EL (cell line): ENCODE measurements around the gene CACNA1D.

Experiments used
- DNase-seq: peaks from one replicate; pipeline ENCODE4 v3.0.0-alpha.2; 2016

Gene CACNA1D

DNA sequence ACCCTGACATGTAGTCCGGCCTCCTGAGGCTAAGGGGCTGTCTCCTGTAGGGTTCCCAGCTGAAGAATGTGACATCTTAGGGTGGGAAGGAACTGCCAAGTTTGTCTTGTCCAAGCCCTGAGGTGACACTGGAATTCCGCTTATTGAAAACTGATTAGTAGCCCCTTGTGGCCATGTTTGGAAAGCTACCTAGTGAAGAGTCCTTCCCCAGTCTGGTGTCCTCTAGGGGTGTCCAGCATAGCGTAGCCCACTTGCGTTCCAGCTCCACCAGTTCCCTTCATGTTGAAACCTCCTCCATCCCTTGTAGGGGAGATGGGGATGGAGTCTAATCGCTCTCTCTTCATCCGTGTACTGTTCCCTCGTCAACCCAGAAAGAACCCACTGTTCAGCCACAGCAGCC is 272.3 kb downstream of the CACNA1D start:
- DNase-seq: no peak

DNA sequence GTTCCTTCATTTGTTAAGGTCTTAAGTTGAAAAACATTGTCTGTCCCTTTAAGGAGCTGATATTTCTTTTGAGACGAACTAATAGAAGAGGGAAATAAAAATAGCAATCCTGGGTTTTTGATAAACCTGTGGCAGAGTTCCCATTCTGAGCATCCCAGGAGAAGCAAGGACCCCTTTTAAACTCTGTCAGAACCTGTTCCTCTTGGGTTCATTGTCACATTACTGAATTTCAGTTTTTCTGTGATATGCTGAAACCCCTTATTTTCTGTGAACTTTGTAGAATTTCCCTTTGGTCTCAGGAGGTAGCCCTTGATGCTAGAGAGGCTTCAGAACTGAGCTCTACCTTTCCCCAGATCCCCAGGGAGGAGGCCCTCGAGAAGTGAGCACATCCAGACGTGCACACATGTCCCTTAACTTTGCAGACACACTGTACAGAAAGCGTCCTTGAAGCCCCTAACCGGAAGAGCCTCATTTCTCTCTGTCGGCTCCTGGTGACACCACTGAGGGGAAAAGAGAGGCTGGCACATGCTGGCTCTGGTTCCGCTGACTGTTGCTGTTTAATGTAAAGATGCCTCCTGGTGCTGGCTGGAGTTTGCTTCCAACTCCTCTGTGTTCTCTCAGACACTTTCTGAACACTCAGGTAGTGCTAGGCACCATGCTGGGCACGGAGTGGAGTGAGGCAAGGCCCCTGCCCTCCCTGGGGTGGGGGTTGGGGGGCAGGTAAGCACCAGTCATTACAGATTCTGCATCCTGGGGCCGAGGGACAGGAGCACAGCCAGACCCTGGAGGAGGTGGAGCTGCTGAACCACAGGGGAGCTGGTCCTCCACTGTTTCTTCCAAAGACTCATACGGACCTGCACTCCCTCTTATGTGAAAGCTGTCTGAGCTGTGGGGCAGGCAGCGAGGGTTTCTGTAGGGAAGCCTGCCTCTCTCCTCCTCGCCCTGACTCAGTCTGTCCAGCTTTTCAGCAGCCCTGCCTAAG is 274.4 kb downstream of the CACNA1D start:
- DNase-seq: no peak

DNA sequence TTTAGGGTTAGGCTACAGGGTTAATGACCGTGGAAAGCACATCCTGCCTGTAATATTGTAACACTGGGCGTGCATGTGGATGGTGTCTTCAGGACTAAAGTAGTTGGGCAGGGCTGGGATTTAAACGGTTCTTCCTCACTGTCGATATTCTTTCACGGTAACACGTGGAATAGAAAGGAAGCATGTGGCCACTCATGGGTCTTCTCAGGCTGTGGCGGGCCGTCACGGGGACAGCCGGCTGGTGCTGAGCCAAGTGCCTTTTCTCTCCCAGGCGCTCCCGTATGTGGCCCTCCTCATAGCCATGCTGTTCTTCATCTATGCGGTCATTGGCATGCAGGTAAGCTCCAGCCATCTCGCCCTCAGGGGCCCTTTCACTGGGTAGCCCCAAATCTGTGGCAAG is 278.2 kb downstream of the CACNA1D start:
- DNase-seq: no peak

DNA sequence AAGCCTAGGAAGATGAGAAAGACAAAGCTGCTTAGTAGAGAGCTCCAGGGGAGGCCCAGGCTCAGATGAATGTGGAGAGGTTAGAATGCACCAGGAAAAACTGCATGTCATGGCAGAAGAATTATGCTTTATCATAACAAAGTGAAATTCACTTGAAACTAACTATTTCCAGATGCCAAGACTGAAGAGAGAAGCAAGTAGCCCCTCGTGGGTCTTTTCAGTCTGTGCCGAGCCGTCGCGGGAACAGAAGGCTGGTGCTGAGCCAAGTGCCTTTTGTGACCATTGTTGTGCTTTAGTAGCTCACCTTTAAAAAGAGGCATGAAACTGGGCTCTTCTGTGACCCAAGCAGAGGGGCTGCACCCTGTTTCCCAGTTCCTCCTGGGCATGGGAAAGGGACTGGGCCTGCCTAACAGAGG is 278.6 kb downstream of the CACNA1D start:
- peak; percentile 30 for DNase-seq

DNA sequence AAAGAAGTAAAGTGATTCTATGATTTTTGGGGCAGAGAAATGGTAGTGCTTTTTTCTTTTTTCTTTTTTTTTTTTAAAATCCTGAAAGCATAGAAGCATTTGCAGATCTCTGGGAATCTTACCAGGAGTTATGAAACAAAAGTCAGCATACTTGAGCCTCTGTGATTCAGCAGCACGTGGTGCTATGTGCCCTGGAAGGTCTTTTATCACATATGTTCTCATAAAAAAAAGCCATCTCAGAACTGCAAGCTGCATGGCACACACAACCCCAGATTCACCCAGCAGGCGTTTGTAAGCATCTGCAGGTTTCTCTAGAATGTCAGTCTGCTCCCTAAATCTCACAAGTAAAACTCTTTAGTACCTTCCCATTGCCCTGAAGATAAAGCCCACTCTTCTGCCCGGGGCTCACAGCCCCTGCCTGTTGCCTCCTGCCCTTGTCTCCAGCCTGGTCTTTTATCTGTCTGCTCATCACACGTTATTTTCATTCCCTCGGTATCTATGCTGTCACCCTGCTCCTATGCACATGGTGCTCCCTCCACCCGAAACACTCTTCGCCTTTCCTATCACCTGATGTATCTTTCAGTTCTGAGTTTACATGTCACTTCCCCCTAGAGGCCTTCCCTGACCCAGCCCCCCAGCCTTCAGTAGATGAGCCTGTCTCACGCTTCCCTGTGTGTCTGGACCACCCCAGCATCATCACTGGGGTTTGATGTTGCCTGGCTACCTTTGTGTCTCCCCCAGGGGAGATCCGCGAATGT is 279.4 kb downstream of the CACNA1D start:
- DNase-seq: peak; percentile 67

DNA sequence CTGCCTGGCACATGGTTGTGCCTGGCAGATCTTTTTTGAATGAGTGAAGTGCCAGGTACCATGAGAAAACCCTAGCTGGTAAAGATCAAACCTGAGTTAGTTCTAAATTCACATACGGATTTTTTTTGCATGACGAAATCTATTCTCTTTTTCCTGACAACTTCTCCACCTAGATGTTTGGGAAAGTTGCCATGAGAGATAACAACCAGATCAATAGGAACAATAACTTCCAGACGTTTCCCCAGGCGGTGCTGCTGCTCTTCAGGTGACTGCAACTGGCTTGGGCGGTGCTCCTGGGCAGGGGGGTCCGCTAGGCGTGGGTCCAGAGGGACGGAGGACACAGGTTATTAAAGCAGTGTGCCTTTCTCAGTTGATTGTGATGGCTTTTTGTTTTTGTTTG is 280.0 kb downstream of the CACNA1D start:
- no peak for DNase-seq

DNA sequence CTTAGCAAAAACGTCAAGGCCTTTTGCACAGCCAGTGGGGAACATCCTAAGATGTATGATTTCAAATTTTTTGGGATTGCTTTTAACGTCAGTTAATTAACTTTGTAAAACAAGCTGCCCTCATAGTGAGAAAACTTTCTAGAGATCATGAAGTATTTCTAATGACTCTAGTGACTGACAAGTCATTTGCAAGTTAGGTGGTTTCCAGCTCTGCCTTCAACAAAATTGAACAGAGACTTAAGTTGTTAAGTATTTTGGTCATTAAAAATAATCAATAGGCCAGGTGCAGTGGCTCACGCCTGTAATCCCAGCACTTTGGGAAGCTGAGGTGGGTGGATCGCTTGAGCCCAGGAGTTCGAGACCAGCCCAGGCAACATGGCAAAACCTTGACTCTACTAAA is 280.6 kb downstream of the CACNA1D start:
- DNase-seq: no peak

DNA sequence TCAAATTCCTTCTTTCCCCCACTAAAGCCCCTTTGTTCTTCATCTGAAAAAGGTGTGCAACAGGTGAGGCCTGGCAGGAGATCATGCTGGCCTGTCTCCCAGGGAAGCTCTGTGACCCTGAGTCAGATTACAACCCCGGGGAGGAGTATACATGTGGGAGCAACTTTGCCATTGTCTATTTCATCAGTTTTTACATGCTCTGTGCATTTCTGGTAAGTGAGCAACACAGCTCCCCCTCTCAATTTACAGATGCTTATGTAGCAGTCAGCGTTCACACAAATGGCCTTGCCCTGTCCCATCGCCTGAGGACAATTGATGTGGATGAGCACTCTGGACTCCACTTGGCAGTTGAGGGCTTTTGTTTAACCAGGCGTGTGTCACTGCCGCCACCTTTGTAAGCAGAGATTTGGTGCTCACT is 281.4 kb downstream of the CACNA1D start:
- DNase-seq: peak; percentile 4

DNA sequence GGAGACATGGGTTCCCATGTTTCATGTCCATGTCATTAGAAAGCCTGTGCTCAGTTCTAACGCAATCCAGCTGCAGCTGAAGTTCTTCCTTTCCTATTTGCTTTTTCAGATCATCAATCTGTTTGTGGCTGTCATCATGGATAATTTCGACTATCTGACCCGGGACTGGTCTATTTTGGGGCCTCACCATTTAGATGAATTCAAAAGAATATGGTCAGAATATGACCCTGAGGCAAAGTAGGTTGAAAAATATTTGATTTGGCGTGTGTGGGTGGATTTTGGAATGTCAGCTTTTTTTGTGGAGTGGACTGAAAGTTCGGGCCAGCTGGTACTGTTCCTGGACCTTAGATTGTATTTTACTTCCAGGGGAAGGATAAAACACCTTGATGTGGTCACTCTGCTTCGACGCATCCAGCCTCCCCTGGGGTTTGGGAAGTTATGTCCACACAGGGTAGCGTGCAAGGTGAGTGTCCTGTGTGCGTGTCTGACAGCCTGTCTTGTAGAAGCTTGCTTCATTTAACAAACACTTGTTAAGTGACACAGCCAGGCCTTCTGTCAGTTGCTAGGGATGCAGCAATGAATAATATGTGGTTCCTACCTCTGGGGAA is 282.2 kb downstream of the CACNA1D start:
- peak; percentile 37 for DNase-seq

DNA sequence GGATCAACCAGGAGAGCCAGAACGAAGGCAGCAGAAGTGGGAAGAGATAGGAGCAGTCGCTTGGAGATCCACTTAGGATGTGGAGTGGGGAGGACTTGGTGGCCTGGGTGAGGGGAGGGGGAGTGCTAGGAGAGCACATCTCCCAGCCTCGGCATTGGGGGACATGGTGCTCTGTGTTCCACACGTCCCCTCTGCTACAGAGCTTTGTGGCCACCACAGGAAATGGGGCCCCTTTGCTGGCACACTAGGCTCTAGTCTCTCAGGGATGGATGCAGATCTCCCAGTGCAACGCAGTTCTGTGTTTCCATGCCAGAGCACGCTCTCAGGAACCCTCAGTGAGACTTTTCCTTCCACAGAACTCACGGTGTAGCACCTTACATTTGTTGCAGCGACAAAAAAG is 283.1 kb downstream of the CACNA1D start:
- no peak for DNase-seq

DNA sequence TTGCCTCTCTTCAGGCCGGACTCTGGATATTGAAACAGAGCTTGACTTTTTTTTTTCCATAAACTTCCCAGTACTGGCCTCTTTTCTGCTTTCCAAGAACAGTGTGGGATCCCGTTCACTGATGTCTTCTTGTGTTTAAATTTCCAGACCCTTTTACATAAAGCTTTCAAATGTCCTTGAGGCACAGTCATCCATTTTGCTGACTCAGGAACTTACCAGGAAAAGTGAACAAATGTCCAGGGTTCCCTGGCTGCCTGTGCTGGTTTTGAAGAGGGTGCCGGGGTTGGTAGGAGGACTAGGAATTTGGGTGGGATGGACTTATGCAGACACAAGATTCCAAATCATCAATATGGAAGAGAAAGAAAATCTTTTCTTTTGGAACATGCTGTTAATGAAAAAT is 283.7 kb downstream of the CACNA1D start:
- DNase-seq: no peak

DNA sequence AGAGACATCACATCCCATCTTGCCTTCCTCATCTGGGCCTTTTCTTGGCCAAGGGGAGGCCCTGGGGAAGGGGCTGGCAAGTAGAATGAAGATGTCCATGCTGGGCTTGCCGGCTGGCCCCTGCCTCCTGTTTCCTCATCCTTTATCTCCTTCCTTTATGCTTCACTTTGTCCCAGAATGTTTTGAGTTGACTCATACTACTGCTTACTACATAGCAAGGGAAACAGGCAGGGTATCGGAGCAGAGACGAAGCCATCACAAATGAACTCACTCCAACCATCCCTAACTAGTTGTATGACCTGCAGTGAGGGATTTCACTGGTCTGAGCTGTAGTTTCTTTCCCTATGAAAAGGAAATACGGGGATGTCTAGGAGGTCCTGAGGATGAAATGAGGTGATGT is 285.8 kb downstream of the CACNA1D start:
- no peak for DNase-seq

DNA sequence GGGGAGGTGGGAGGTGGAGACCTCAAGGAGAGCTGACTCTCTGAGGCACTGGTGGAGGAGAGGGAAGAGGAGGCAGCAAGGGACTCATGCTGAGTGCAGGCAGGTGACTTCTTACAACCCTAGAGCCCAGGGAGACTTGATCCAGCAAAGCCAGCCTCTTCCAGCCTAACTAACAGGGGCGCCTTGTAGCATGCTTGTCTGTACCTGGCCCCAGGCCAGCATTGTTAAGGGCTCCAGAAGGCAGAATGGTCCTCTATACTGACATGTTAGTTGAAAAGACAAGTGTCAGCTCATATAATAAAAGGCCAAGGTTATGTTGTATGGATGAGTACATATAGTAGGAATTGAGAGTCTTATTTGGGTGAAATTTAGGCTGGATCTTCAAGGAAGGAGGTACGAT is 286.4 kb downstream of the CACNA1D start:
- no peak for DNase-seq

DNA sequence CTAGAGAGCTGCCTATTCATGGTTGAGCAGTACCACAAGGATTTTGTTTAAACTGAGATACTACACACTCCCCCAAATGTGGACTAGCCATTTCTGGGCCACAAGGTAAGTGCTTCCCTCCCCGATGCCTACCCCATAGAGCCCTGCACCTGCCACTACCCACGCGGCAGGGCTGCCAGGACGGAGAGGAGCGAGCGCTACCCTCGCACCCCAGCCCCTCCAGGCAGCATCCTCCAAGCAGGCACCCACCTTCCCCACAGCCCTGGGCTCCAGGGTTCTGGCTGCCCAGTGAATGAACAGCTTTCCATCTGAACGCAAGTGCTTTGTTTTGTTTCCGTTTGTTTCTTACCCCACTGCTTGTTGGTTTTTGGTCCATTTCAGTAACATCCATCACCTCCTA is 292.6 kb downstream of the CACNA1D start:
- no peak for DNase-seq

DNA sequence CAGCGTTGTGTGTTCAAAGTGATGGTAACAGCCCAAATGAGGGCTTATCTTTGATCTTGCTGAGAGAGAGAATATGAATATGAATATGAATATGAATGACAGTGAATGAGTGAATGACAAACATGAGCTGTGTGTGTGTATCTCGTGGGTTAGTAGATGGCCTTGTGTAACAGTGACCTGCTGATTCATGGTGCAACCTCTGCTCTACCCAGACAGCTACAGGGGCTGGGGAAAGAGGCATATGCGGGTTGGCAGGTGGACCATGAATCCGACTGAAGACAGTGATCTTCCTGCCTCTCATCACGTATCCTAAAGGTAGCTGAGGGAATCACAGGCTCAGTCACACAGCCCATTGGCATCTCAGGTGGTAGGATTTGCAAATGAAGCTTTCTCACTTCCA is 293.6 kb downstream of the CACNA1D start:
- no peak for DNase-seq

DNA sequence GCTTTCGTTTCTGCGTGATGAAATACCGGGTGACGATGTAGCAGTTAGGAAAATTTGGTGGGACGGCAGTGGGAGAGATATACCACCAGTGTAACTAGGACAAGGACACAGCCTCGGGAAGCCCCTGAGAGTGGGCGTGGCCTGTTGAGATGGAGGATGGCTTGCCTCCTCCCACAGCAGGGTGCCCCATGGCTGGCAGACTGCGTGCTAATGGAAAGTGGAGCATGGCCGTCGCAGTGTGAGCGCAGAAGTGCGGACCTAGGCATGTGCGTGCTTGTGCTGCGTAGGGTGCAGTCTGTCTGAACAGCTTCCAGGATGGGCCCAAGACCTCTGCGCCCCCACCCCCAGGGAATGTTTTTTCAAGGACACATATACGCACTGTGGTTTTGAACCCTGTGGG is 295.0 kb downstream of the CACNA1D start:
- no peak for DNase-seq

DNA sequence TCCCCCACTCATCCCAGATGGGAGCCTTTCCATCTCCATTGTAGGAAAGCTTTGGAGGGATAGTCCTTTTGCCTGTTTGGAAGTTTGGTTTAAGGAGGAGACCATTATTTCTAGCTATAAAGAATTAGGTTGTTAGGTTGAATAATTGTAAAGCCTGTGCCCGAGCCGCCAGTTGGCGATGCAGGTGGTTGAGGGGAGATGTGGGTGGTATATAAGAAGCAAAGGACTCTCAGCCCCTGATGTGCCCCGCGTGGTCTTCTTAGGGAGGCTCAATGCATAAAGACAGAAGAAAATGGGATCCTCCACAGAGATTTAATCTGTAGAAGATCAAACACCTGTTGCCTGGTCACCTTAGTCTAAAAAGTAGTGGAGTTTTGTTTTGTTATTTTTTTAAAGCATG is 296.1 kb downstream of the CACNA1D start:
- no peak for DNase-seq

DNA sequence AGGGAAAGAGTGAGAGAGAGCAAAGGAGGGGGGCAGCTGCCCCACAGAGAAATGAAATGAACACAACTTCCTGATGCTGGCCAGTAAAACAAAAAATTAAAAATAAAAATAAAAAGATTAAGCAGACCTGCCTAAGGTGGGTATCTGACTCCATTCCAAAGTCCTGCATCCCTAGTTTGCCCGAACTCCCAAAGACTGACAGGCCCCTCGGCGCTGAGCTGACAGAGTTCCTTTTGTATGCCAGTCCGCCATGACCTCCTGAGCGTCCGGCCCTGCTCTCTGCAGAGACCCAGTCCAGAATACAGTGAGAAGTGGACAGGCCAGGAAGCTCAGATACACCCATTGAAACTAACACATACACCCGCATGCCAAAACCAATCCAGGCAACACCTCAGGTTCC is 296.9 kb downstream of the CACNA1D start:
- DNase-seq: no peak

DNA sequence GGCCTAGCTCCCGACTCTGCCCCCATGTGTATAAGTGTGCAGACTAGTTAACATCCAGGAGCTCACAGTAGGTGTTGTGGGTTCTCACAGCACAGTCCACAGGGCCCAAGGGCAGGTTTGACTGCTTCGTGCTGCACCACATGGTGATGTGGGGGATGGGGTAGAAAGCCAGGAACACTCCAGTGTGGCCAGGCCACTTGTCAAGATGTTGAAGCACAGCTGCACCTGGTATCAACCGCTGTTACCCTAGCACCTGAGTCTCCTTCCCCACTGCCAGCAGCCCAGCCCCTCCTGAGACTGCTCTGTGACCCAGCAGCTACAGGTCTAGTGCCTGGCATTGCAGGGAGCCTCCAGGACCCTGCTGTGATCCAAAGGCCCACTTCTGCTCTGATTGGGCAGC is 298.5 kb downstream of the CACNA1D start:
- no peak for DNase-seq

DNA sequence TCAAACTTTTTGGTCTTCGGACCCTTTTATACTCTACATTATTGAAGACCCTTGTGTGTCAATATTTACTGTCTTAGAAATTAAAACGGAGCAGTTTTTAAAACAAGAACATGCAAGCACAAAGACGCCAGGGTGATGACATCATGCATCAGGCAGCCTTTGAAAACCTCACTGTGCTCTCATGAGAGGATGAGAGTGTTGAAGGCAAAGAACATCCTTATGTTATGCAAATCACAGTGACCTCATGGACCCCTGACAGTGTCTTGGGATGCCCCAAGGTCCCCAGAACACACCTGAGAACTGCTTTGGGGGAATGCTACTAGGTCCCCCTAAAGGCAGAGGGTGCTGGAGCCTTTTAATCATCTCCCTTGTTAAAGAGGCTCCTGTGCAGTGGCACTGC is 300.2 kb downstream of the CACNA1D start:
- DNase-seq: peak; percentile 45

DNA sequence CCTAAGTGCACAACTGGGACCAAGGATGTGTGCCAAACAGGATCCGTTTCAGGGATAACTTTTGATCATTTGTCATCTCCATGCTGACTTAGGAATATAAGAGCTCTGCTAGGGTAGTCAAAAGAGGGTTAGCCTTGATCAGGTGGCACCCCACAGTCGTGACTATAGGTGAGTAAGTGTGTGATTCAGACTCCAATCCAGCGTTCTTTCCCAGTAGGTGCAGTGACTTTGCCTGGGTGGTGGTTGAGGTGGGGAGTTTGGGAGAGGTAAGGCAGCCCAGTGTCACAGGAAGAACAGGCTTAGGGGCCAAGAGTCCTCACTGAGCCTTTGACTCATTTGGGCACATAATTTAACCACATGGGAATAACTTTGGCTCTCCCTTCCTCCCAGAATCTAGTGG is 300.8 kb downstream of the CACNA1D start:
- DNase-seq: no peak

DNA sequence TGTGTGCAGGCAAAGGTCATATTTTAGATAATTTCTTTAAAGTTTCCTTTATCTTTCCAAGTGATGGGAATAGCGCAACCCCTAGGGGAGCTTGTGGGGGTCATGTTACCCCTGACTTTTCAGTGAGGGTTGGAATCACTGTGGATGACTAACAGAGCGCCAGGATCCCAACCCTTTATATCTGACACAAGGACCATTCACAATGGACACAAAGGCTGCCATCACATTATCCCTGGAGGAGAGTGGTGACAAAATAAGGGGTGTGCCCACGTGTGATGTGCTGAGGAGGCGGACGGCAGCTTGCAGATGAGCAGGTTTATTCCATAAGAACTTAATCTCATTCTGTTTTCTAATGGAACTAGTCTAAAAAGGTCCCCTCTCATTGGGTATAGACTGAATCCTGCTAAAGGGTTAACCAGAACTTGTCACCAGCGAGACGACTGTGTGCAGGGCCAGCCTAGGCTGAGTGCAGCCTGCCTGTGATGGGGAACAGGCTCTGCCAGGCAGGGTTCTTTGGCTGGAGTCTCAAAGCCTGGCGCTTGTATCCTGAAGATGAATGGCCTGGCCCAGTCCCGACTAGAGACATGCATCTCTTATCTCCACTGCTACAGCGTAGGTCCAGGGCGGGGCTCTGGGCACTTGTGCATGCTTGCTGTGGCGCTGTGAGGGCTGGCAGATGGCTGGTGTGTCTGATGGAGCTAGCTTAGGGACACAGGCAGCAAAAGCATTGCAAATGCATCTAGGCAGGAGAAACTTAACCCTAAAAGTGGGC is 301.6 kb downstream of the CACNA1D start:
- no peak for DNase-seq

DNA sequence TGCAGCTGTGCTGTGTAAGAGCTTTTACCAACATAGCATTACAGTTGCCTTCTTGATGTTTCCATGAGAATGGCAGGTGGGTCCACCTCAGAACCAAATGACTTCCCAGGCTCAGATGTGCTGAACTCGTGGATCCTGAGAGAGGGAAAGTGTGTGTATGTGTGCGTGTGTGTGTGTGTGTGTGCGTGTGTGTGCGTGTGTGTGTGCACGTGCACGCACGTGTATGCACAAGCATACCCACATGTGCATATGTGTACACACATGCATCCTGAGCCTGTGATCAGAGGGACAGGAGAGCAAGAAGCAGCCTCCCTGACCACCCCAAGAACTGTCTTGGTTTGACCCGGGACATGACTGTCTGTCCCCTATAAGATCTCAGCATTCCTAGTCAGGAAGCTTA is 303.7 kb downstream of the CACNA1D start:
- no peak for DNase-seq
